GM23248 (cell line): ENCODE results near the gene ZNF462. TPM values are rescaled to one million over a fixed set of nuclear protein-coding genes. Genes with fewer than 3 reads are reported as not detected.

ENCODE experiments used
- DNase-seq: peaks from one replicate; pipeline ENCODE4 v3.0.0-alpha.2; 2015
- H2AFZ ChIP-seq: fragments of 200-600 bp; sonication (generic); 2 replicates; pipeline ENCODE4 v1.6.1; 2016; ENCODE audit warnings: antibody characterized with exemption
- H3F3A ChIP-seq: fragments of 200-600 bp; sonication (generic); 2 replicates; pipeline ENCODE4 v1.6.1; 2016; ENCODE audit warnings: mild to moderate bottlenecking, antibody characterized with exemption, mixed run types; ENCODE audit not compliant: insufficient read depth
- H3K27ac ChIP-seq: fragments of 200-600 bp; sonication (generic); 2 replicates; pipeline ENCODE4 v1.5.1; 2016; ENCODE audit warnings: mild to moderate bottlenecking
- H3K27me3 ChIP-seq: fragments of 200-600 bp; sonication (generic); replicated peaks from 2 replicates; pipeline ENCODE4 v1.6.1; 2016; ENCODE audit warnings: mild to moderate bottlenecking; ENCODE audit not compliant: insufficient read depth
- H3K36me3 ChIP-seq: fragments of 200-600 bp; sonication (generic); 2 replicates; pipeline ENCODE4 v1.6.1; 2016; ENCODE audit warnings: low read depth, mild to moderate bottlenecking
- H3K4me1 ChIP-seq: fragments of 200-600 bp; sonication (generic); 2 replicates; pipeline ENCODE4 v1.6.1; 2016; ENCODE audit warnings: mild to moderate bottlenecking; ENCODE audit not compliant: insufficient read depth
- H3K4me2 ChIP-seq: fragments of 200-600 bp; sonication (generic); one replicate; pipeline ENCODE4 v1.6.1; 2016; ENCODE audit warnings: mild to moderate bottlenecking; ENCODE audit not compliant: unreplicated experiment
- H3K4me3 ChIP-seq: fragments of 200-600 bp; sonication (generic); 2 replicates; pipeline ENCODE4 v1.5.1; 2016; ENCODE audit warnings: mild to moderate bottlenecking
- H3K79me2 ChIP-seq: fragments of 200-600 bp; sonication (generic); 2 replicates; pipeline ENCODE4 v1.6.1; 2016; ENCODE audit warnings: mild to moderate bottlenecking; ENCODE audit not compliant: insufficient read depth
- H3K9ac ChIP-seq: fragments of 200-600 bp; sonication (generic); 2 replicates; pipeline ENCODE4 v1.6.1; 2016; ENCODE audit warnings: mild to moderate bottlenecking
- H3K9me2 ChIP-seq: fragments of 200-600 bp; sonication (generic); 2 replicates; pipeline ENCODE4 v1.6.1; 2016; ENCODE audit warnings: mixed run types, mild to moderate bottlenecking, moderate library complexity; ENCODE audit not compliant: insufficient read depth
- H3K9me3 ChIP-seq: fragments of 200-600 bp; sonication (generic); one replicate; pipeline ENCODE4 v1.6.1; 2017; ENCODE audit warnings: low read depth
- H4K20me1 ChIP-seq: fragments of 200-600 bp; sonication (generic); 2 replicates; pipeline ENCODE4 v1.6.0; 2016; ENCODE audit not compliant: insufficient read depth
- EZH2 ChIP-seq: fragments of 200-600 bp; sonication (generic); IDR thresholded peaks from 2 replicates; pipeline ENCODE4 v1.6.1; 2018; ENCODE audit warnings: antibody characterized with exemption, mild to moderate bottlenecking; ENCODE audit not compliant: insufficient read depth, poor library complexity, severe bottlenecking
- EZH2phosphoT487 ChIP-seq: fragments of 200-600 bp; sonication (generic); IDR thresholded peaks from 2 replicates; pipeline ENCODE4 v1.6.1; 2018; ENCODE audit warnings: antibody characterized with exemption, moderate library complexity, mild to moderate bottlenecking, low read depth; ENCODE audit not compliant: insufficient read depth
- WGBS, 2 experiments: methylation state at CpG; one replicate each; pipeline ENCODE4 v1.1.6; 2015 to 2017; ENCODE audit warnings: low lambda C conversion rate in 2 of 2, low coverage in 1 of 2; ENCODE audit errors: missing lambda C conversion rate in 2 of 2; 5-methylcytosine and 5-hydroxymethylcytosine counted together
- in situ Hi-C: fragments of 300-500 bp; cut with MboI; formaldehyde crosslinking; loops from 2 replicates; pipeline ENCODE4 v1.15.0; 2020
- polyA plus RNA-seq: library from polyadenylated mRNA; unstranded; fragments of >200 nt; fragmentation: Nextera tagmentation; extraction: Ambion mirVana; gene quantifications from 2 replicates; pipeline ENCODE4 v1.2.1, GENCODE V29; 2016
- total RNA-seq: library from RNA; depleted of rRNA; stranded (reverse); fragments of >200 nt; shearing (Covaris generic); gene quantifications from 2 replicates; pipeline ENCODE4 v1.2.3, GENCODE V29; 2014

ZNF462 gene
- total and polyA plus RNA-seq, 2 experiments from 2014 or later, result 1.1 to 5.0 TPM

- in situ Hi-C loops, result no loop called here
- Histone ChIP-seq H3F3A (peaks cover 16% of the 10 kb centered on the region), H4K20me1 (no peaks in the 10 kb centered on the region), H2AFZ (no peak overlapping the region), H3K27me3 (no peaks in the 10 kb centered on the region), H3K79me2 (peaks cover 4% of the 10 kb centered on the region; the same call in 1 of the 2 replicates), H3K4me1 (peaks cover 14% of the 10 kb centered on the region), H3K4me2 (no peak overlapping the region), H3K36me3 (no peaks in the 10 kb centered on the region), H3K9me3 (no peaks in the 10 kb centered on the region), H3K9me2 (no peaks in the 10 kb centered on the region), H3K9ac (no peak overlapping the region), H3K4me3 (no peak overlapping the region), H3K27ac (no peak overlapping the region)
- no peak for DNase-seq
- no peak for TF ChIP-seq EZH2
- TF ChIP-seq EZH2phosphoT487, result no peak
- WGBS, 2 experiments, result 96 to 97% methylated on average over 3 of the region's 3 CpGs
Observed at GRCh38 chr9:106874031-106874430, 11.1 kb downstream of the ZNF462 start.

GRCh38 chr9:106874652-106875051, 11.7 kb downstream of the ZNF462 start:
- no peak for TF ChIP-seq EZH2
- no peak for TF ChIP-seq EZH2phosphoT487
- no peaks in the 10 kb centered on the region for H3K9me2 ChIP-seq
- no peak overlapping the region for H3K4me2 ChIP-seq
- H3K9me3 ChIP-seq, result no peaks in the 10 kb centered on the region
- no peak overlapping the region for H3K4me3 ChIP-seq
- peaks cover 9% of the 10 kb centered on the region; the same call in 1 of the 2 replicates for H3K4me1 ChIP-seq
- H4K20me1 ChIP-seq, result no peaks in the 10 kb centered on the region
- H3K36me3 ChIP-seq, result no peaks in the 10 kb centered on the region
- H3K9ac ChIP-seq, result no peak overlapping the region
- H2AFZ ChIP-seq, result no peak overlapping the region
- in situ Hi-C loops, result no loop called here
- WGBS, 2 experiments, result 92 to 93% methylated on average over 2 of the region's 2 CpGs
- H3K79me2 ChIP-seq, result peaks cover 4% of the 10 kb centered on the region; the same call in 1 of the 2 replicates
- H3K27me3 ChIP-seq, result no peaks in the 10 kb centered on the region
- H3K27ac ChIP-seq, result no peak overlapping the region
- DNase-seq, result no peak
- 0 out of 2 replicates have a peak, but pooled peaks cover 10% of the 10 kb centered on the region for H3F3A ChIP-seq

- TF ChIP-seq EZH2 (no peak), EZH2phosphoT487 (no peak)
- no peak for DNase-seq
- Histone ChIP-seq H3K4me2 (no peak overlapping the region), H3K4me1 (peaks cover 9% of the 10 kb centered on the region; the same call in 1 of the 2 replicates), H3F3A (0 out of 2 replicates have a peak, but pooled peaks cover 8% of the 10 kb centered on the region), H2AFZ (no peak overlapping the region), H3K9ac (no peak overlapping the region), H3K27ac (no peak overlapping the region), H3K79me2 (peaks cover 4% of the 10 kb centered on the region; the same call in 1 of the 2 replicates), H3K9me2 (no peaks in the 10 kb centered on the region), H3K9me3 (no peaks in the 10 kb centered on the region), H4K20me1 (no peaks in the 10 kb centered on the region), H3K4me3 (no peak overlapping the region), H3K36me3 (no peaks in the 10 kb centered on the region), H3K27me3 (no peaks in the 10 kb centered on the region)
- WGBS, 2 experiments, result 92 to 94% methylated on average over 3 of the region's 3 CpGs
- in situ Hi-C loops, result no loop called here
Observed at GRCh38 chr9:106875529-106875928, 12.6 kb downstream of the ZNF462 start.

- in situ Hi-C loops, result no loop called here
- WGBS, 2 experiments, result 93 to 98% methylated on average over 6 of the region's 6 CpGs
- H2AFZ ChIP-seq, result no peak overlapping the region
- no peak for DNase-seq
- H3K27me3 ChIP-seq, result no peaks in the 10 kb centered on the region
- H3K27ac ChIP-seq, result no peak overlapping the region
- TF ChIP-seq EZH2, result no peak
- no peak for TF ChIP-seq EZH2phosphoT487
- no peak overlapping the region for H3K4me2 ChIP-seq
- no peak overlapping the region for H3K4me3 ChIP-seq
- H3K4me1 ChIP-seq, result peaks cover 9% of the 10 kb centered on the region; the same call in 1 of the 2 replicates
- no peaks in the 10 kb centered on the region for H3K9me3 ChIP-seq
- no peaks in the 10 kb centered on the region for H3K9me2 ChIP-seq
- 0 out of 2 replicates have a peak, but pooled peaks cover 8% of the 10 kb centered on the region for H3F3A ChIP-seq
- no peaks in the 10 kb centered on the region for H3K36me3 ChIP-seq
- H4K20me1 ChIP-seq, result no peaks in the 10 kb centered on the region
- no peak overlapping the region for H3K9ac ChIP-seq
- H3K79me2 ChIP-seq, result peaks cover 4% of the 10 kb centered on the region; the same call in 1 of the 2 replicates
Observed at GRCh38 chr9:106877345-106877744, 14.4 kb downstream of the ZNF462 start.
